D721Med (cell line): Measurements from ENCODE around the gene ATP5MG.
"Not testable (repeated sequence)": the region's sequence is repeated elsewhere in the genome, so short reads cannot be mapped to it uniquely, and the experiment has no call there.

Source experiments
- DNase-seq: peaks from one replicate; pipeline ENCODE4 v3.0.0; 2011; ENCODE audit warnings: low spot score; ENCODE audit not compliant: insufficient read length
- FAIRE-seq: peaks from 2 replicates; lab custom pipeline; 2011; peaks lifted over from hg19 to GRCh38; lab: Jason Lieb, UNC
- CTCF ChIP-seq: IDR thresholded peaks from 2 replicates; pipeline ENCODE4 v1.5.1; 2012; ENCODE audit warnings: mild to moderate bottlenecking, control low read depth; ENCODE audit not compliant: insufficient read depth; ENCODE audit errors: missing control alignments

Gene ATP5MG

GRCh38 chr11:118406599-118407166 lies 5.3 kb downstream of the ATP5MG start:
- FAIRE-seq (no peak), DNase-seq (no peak)
- TF ChIP-seq CTCF, result no peak

- DNase-seq, result no peak
- TF ChIP-seq CTCF, result no peak
- FAIRE-seq, result no peak
Observed at GRCh38 chr11:118410055-118410745, 8.8 kb downstream of the ATP5MG start.

GRCh38 chr11:118411530-118411929 lies 10.1 kb downstream of the ATP5MG start:
- no peak for TF ChIP-seq CTCF
- FAIRE-seq, result no peak
- no peak for DNase-seq

GRCh38 chr11:118412921-118413320 lies 11.5 kb downstream of the ATP5MG start:
- FAIRE-seq (no peak), DNase-seq (no peak)
- TF ChIP-seq CTCF, result no peak

GRCh38 chr11:118415062-118415738 lies 13.8 kb downstream of the ATP5MG start:
- no peak for DNase-seq
- FAIRE-seq, result no peak
- no peak for TF ChIP-seq CTCF

- TF ChIP-seq CTCF, result no peak
- FAIRE-seq, result no peak
- DNase-seq, result no peak
Observed at GRCh38 chr11:118415739-118416068, 14.3 kb downstream of the ATP5MG start.

GRCh38 chr11:118416900-118417299 lies 15.5 kb downstream of the ATP5MG start:
- FAIRE-seq, DNase-seq: not testable (repeated sequence)
